M059J (cell line): Measurements from ENCODE around the gene CHST8. TPM values are rescaled to one million over a fixed set of nuclear protein-coding genes. Genes with fewer than 3 reads are reported as not detected.

Experiments used
- DNase-seq: peaks from one replicate; pipeline ENCODE4 v3.0.0-alpha.2; 2012; ENCODE audit warnings: low read depth
- total RNA-seq: library from RNA; depleted of rRNA; stranded (reverse); fragments of >200 nt; shearing (Covaris generic); gene quantifications from 2 replicates; pipeline ENCODE4 v1.2.3, GENCODE V29; 2014

Gene CHST8
- total RNA-seq, 1 experiment from 2014 or later: not detected

DNA sequence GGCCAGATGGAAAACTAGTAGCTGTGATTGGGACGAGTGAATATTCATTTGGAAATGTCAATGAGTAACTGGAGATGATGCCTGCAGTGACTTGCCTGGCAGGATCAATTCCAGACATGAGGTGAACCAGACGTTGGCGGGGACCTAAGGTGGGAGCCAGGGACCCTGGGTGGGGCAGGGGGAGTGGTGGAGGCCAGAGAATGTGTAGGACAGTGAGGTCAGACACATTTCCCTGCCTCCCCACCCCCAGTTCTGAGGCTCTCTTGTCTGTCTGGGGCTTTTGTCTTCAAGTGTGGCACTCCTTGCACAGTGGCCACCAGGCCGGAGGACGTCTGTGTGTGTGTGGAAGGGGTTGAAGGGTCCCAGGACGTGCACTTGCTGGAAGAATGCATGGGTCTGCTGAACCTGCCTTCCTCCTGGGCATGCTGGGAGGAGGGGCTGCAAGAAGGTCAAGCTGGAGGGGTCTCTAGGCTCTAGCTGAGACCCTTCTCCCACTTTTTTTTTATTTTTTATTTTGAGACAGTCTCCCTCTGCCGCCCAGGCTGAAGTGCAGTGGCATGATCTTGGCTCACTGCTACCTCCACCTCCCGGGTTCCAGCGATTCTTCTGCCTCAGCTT is 51.6 kb downstream of the CHST8 start:
- DNase-seq: no peak

DNA sequence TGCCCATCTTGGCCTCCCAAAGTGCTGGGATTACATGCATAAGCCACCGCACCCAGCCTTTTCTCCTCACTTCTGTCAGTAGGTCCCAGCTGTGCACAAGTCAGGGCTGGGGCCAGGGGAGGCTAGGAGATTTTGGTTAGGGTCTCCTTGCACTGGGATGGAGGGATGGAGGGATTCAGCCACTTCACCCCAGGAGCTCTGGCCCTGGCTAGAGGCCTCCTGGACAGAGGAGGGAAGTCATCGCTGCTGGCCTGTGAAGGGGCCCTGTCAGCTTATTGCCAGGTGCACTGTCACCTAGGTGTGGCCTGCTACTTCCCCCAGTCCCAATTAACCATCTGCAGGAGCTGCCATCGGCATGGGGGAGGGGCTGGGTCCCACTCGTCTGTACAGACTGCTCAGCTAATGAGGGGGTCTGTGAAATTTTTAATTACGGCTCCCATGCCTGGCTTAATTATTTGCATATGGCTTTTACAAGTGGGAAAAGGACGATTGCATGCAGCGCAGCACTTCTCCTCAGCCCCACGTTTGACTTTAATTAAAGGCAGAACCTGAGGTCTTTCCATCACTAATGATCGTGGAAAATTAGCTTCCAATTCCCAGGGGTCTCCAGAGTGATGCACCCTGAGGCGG is 52.4 kb downstream of the CHST8 start:
- DNase-seq: no peak

DNA sequence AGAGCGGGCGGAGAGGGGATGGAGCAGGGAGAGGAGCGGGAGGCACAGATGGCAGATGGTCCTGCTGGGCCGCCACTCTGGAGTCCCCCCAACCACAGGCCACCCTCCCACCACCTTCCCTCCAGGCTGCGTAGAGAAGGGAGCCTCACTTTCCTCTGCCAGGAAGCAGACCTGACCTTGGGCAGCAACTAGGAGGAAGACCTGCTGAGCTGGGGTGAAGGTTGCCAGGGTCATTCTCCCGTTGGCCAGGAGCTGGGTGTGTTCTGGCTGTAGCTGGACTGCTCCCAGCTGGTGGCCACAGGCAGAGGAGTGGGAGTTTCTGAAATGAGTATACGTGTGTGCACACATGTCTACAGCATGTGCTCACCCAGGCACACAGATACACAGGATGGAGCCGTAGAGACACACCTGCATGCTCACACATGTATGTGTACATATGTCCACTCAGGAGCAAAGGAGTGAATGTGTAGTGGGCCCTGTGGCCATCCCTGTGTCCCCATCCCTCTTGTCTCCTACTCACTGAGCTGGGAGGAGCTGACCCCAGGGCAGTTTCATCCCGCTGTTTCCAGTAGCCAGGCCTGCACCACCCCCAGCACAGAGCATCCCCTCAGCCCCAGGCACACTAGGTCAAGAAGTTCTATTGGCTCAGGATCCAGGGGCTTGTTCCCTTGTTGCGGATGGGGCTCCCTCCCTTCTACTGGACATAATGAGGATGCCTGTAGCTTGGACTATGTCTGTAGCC is 53.0 kb downstream of the CHST8 start:
- no peak for DNase-seq

DNA sequence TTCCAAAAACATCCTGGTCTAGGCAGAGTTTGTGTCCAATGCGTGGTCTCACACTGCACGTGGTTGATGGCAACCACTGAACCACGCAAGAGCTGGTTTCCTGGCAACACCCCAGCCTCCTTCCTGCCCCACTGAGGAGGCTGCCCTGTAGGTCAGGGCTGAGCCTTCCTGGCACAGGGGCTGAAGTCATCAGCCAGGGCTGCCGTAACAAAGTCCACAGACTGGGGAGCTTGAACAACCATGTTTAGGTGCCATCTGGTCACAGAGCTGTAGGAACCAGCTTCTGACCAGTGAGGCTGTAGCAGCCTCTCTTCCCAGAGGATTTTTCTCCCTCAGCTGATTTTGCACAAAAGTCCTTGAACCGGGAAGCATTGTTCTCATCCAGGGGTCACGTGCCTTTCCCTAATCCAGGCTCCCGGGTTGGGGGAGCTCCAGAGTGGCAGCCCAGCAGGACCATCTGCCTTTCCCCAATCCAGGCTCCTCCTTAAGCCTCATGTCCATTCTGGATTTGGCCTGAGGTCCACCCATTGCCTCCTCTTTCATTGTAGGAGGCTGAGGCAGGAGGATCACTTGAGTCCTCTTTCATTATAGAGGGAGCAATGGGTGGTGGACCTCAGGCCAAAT is 53.9 kb downstream of the CHST8 start:
- DNase-seq: no peak

DNA sequence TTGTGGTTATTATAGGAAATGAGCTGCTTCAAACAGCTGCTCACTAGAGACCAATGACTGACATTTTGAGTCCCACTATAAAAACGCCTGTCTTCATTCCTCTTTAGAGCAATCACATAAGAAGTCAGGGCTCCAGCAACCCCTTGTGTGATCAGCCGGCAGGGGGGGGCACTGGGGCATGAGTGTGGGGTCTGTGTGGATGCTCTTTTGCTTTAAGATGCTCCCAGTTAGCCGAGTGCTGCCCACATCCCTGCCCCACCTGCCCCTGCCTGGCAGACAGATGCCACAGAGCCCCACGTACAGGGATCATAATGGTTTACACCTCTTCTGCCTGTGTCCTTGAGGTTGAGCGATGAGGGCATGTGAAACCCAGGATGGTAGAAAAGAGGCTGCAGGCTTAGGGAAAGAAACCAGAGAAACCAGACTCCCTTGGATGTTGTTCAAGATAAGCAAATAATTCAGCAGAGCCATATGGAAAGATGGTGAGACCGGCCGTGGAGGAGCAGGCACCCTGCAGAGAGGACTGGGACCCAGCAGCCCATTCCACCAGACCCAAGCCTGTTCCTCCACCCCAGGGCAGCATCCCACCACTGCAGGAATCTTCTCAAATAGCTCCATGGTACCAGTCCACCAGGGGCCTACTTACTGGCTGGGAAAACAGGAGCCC is 55.4 kb downstream of the CHST8 start:
- no peak for DNase-seq

DNA sequence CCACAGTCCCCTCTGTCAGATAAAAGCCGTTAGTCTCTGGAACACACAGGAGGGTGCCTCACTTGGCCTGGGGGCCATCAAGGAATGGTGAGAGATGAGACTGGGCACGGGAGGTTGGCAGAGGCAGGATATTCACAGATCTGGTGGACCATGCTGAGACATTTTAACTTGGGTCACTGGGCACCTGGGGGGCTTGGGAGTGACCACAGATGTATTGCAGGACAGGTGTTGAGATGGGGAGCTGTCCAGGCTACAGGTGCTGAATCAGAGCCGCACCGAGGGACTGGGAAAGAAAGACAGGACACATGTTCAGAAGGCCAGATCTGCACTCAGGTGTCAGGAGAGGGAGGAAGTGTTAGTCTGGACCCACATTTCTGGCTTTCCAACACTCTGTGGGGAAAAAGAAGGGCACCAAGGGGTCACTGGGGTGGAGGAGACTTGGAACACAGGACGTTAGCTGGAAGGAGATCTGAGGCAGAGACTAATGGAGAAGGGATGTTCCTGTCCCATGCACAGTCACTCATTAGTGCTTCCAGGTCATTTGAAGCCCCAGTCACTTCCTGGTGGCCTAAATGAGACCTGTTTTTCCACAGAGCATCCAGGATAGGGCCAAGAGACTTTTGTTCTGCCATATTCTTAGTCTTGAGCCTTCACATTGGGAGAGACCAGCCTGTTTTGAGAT is 56.1 kb downstream of the CHST8 start:
- DNase-seq: no peak

DNA sequence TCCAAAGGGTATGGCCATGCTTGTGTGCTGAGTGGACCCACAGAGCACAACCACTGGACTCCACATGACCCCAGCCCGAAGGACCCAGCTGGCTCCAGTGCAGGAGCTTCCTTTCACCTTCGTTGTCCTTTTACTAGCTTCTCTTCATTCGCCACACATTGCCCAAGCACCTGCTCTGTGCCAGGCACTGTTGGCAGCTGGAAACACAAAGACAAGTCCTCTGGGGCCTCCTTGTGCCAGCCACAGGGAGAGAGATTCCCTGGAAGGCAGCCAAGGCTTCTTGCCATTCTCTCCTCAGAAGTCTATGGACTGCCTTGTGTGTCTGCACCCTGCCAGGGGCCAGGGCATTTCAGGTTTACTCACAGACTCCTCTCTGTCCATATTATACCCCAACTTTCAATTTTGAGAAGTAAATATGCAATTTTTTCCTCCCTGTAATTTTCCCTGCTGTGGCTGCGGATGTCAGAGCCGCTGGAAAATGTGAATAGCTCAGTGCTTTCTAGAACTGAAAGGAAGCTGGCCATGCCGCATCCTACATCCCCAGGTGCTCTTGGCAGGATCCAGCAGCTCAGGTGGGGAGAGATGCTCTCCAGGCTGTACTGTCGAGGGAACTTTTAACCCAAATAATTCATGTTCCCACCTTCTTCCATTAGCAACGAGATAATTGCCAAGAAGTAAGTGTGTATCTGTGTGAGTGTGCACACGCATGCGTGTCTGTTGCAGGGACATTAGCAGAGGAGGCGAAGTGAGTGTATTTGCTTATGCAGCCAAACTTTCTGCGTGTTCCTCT is 57.2 kb downstream of the CHST8 start:
- no peak for DNase-seq

DNA sequence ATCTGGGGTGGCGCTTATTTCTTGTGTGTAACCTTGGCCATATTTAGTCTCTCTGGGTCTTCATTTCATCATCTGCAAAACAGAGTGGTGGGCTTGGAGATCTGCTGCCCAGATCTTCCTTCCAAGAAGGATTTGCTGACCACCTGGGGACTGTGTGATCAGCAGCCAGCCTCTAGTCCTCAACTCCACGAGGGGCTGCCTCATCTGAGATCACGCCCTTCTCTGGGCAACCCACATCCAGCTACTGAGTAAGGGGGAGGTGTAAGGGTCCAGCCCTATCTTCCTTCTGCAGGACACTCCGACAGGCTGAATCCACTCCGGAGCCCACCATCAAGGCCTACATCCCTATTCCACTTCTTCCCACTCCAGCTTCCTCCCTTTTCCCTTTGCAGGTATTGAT is 57.9 kb downstream of the CHST8 start:
- no peak for DNase-seq

DNA sequence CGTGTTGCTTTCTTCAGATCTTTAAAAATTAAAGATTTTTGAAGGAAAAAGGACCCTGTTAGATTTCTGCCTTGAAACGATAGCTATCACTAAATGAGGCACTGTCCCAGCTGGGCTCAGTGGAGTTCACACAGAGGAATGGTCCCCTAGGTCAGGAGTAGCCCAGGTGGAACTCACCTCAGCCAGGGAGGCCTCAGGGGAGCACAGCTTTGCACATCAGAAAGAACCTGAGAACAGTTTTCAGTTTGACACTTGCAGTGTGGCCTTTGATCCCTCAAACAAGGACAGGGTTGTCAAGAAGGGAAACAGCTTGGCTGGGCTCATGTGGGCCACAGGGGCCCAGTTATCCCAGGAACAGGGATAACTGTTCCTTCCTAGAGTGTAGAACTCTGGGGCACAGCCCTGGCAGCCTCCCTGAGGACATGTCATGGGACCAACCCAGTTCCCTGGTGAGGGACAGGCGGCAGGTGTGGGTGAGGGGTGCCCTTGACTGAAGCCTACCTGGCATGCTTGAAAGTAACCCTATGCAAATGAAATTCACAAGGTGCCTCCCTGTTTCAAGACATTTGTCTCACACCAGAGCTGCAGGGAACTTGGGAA is 59.4 kb downstream of the CHST8 start:
- DNase-seq: no peak

DNA sequence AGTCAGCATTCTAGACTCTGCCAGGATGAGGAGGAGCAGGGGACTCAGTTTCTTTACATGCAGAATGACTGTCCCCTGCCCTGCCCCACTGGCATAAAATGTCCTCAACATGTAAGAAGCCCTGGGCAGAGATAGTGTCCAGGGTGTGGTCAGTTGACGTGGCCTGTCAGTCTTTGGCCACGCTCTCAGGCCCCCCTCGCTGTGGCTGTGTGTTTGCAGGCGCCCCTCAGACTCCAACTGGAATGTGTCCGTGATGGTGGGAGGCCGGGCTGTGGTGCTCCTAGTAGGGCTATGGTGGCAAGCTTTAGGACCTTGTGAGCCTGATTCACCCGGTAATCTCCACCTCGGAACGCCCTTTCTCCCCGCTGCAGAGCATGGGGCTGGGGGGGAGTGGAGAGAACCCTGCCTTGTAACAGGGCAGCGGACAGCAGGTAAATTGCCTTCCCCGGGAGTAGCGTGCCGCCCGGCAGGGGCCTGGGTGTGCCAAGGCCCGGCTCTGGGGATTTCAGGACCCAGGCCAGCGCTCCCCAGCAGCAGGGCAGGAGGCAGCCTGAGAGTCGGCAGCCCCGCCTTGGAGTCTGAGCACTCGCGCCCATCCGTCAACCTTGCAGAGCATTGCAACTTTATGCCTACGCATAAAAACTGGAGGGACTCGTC is 62.3 kb downstream of the CHST8 start:
- peak; percentile 45 for DNase-seq

DNA sequence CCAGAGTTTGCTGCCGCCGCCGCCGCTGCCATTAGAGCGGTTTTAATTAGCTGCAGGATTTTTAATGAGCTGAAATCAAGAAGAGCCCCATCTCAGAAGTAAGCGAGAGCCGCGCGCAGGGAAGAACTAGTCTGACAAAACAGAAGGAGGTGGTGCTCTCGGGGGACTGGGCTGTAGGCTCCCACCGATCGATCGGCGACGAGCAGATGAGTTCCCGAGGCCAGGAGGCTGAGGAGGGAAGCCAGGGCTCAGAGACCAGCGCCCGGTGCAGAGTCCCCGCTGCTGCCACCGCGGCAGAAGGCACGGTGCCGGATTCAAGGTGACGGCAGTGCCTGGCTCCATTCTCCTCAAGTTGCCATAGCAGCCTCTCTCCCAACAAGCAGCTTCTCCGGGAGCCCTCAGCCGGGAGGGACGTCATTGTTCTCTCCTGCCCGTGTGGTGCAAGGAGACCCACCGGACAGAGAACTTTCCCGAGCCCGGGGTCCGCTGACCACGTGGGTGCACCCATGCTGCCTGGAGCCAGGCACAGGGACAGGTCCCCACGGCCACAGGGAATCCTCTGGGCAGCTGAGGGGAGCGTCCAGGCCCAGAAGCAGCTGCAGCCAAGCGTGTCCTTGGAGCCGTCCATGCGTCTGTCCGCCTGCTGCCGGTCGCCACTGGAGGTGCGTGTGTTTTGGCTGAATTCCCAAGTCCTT is 62.9 kb downstream of the CHST8 start:
- no peak for DNase-seq

DNA sequence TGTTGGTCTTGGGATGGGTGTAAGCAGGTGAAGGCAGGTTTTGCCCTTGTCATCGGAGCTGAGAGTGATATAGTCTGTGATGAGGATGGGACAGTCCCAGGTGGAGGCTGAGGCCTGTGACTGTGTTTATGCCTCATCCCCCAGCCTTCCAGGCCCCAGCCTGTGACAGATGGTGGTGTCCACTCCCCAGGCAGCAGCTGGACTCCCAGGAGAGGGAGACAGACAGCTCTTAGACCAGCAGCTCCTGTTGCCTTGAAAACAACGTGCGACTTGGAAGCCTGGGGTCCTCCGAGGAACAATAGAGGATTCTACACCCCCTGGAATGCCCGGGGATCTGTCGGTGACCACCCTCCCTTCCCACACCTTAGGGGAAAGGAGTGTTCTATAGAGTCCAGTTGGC is 63.8 kb downstream of the CHST8 start:
- DNase-seq: no peak

DNA sequence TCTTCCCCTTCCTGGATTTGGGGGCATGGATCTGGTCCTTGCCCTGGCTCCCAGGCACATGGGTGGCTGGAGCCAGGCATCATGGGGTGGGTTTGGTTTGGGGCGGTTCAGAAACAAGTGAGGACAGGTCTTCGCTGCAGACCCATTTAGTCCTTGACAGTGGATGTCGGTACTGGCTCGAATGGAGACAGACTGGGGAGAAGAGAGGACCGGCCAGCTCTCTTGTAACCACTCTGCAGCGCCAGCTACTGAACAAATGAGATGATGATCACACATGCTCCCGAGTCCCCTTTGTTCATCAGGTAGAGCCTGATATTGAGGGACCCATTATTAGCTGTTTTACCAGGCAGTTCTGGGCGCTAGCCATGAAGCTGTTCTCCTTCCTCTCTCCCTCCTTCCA is 64.5 kb downstream of the CHST8 start:
- DNase-seq: no peak

DNA sequence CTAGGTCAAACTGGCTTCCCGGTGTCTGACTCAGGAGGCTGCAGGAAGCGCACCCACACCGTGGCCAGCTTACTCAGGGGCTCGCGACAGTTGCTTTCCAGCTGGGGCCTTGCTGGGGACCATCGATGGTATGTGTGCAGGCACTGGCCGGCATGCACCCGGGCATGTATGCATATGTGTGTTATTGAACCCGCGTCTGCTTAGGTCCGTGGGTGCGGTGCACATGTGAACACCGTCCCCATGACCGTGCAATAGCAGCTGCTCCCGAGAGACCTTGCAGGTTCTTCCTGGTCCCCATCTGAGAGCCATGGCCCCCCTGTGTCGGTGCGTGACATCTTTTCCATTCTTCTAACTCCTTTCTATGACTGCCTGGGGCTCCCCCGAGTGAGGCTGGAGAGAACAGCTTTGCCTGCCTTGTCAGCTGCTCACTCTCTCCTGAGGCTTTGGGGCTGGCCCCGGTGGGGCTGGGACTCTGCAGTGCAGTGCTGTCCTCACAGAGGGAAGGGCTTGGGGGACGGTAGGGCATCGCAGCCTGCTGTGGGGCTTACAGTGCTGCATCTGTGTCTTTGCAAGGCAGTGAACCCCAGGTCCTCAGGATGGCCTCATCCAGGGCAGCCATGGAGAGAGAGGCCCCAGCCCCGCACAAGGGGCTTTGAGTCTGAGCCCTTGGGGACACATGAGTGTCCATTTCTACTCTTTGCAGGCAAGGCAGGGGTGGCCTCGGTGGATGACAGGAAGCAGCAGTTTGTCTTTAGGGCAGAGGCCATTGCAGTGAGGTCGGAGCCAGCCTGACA is 65.1 kb downstream of the CHST8 start:
- no peak for DNase-seq

DNA sequence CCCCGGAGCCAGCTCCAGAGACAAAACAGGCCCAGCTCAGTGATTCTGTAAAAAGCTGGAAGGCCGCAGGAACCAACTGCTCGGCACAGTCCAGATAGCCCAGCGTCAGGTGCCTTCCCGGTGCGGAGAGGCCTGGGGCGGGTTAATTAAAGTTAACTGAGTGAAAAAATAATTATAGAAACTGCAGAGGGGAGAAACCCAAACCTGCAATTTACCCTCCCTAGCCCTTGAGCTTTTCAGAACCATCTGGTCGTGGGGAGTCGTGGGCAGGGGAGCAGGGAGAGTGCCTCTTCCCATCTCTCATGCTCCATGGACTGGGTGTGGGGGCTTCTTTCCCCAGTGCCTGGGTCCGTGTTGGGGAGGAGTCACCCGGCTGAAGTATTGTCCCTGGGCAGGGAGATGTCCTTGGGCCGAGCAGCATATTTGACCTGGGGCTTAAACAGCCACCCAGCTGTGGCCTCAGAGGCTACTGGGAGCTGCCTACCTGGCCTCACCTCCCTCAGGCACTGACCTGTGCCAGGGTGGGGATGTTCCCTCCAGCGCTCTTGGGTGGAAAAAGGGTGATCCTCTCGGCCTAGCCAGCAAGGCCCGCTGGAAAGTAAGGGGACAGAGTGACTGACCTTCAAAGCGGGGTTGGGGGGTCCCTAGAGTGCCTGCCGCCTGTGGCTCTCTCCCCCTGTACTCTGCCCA is 65.9 kb downstream of the CHST8 start:
- no peak for DNase-seq

DNA sequence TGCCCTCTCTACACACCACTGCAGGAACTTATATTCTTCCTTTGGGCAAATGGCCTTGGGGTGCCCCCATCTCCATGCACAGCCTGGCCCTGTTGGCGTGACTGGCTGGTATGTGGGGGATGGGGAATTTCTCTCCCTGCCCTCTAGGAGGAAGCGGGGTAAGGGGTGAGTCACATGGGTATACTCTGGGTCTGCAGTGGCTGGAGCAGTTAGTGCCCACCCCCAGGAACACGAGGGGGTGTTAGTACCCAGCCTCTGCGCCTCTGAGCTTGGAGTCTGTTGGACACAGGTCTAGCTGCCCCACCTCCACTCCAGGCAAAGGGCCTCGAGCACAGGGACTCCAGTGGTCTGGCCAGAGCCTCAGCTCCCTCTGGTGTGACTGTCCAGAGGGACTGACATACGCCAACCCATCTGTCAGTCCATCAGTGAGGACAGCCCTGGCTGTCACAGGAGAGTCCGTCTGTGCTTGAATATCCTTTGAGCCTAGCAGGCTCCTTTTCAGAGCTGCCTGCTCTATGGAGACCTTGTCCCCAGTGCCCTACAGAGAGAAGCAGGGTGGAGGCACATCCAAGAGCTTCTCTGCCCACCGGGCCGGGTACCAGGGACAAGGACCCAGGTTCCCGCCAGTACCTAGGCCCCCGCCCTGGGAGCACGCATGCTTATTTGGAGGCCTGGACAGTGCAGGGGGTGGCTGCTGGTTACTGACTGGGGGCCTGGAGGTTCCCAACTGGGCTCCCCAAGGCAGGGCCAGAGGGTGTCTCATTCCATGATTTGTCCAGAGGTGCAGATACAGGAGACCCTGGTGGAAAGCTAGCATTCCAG is 66.6 kb downstream of the CHST8 start:
- DNase-seq: no peak
